ENCODE results near the gene DUSP21.
"Not testable (repeated sequence)": the region's sequence is repeated elsewhere in the genome, so short reads cannot be mapped to it uniquely, and the experiment has no call there.

DUSP21 gene

DNA sequence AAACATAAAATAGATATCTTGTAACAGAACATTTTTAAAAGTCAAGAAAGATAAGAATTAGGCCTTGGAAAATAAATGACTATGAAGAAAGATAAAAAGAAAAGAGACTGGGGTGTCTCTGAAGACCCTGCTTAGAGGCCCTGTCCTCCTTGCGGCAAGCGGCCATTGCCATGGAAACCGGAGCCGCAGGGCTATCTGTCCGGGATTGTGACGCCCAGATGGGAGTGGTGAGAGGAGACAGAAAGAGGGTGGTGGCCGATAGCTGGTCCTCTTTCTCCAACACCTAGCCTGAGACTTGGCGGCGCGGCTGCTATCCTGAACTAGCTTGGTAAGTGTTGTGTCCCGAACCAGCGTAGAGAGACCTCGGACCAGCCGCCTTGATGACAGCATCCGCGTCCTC lies at the start of gene DUSP21:
TSS of gene DUSP21 (plus strand) at position 269 of the 400 bp plus-strand sequence. CDS start at position 381, 112 bp downstream.
- TF ChIP-seq, protein P1, sequence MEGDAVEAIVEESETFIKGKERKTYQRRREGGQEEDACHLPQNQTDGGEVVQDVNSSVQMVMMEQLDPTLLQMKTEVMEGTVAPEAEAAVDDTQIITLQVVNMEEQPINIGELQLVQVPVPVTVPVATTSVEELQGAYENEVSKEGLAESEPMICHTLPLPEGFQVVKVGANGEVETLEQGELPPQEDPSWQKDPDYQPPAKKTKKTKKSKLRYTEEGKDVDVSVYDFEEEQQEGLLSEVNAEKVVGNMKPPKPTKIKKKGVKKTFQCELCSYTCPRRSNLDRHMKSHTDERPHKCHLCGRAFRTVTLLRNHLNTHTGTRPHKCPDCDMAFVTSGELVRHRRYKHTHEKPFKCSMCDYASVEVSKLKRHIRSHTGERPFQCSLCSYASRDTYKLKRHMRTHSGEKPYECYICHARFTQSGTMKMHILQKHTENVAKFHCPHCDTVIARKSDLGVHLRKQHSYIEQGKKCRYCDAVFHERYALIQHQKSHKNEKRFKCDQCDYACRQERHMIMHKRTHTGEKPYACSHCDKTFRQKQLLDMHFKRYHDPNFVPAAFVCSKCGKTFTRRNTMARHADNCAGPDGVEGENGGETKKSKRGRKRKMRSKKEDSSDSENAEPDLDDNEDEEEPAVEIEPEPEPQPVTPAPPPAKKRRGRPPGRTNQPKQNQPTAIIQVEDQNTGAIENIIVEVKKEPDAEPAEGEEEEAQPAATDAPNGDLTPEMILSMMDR (IDR thresholded peaks at IDR 0.05; ENCODE audit: control insufficient read depth, extremely low read depth, insufficient read depth), result no peak
- DNase-seq (ENCODE audit: low read depth), result no peak
- H3K4me3 ChIP-seq (ENCODE audit: low read depth, low read length), result no peak within 1 kb of the TSS

DNA sequence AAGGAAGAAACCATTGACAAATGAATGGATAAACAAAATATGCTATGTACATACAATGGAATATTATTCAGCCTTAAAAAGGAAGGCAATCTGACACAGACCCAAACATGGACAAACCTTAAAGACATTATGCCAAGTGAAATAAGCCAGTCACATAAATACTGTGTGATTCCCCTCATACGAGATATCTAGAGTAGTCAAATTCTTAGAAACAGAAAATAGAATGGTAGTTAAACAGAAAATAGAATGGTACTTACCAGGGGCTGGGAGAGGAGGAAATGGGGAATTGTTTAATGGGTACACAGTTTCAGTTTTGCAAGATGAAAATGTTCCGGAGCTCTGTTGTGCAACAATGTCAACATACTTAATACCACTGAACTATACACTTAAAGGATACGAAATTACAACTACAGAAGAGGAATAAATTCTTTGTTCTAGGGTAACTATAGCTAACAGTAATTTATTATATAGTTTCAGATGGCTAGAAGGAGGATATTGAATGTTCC lies 47.8 kb upstream of the DUSP21 start:
- DNase-seq (ENCODE audit: low read depth), result no peak
- H3K4me3 ChIP-seq (ENCODE audit: low read depth, low read length), result no peak overlapping the region
- TF ChIP-seq, protein P1 (IDR thresholded peaks at IDR 0.05; ENCODE audit: control insufficient read depth, extremely low read depth, insufficient read depth), result no peak

DNA sequence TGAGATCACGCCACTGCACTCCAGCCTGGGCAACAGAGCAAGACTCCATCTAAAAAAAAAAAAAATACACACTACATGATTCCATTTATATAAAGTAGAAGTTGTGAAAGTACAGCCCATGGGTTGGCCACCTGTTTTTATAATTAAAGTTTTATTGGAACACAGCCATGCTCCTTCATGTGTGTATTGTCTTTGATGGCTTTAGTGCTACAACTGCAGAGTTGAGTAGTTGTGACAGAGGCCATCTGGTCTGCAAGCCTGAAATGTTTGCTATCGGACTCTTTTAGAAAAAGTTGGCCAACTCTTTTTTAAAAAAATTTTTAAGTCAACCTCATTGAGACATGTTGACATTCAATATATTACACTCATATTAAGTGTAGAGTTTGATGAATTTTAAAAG lies 41.2 kb upstream of the DUSP21 start:
- TF ChIP-seq, protein P1 (IDR thresholded peaks at IDR 0.05; ENCODE audit: control insufficient read depth, extremely low read depth, insufficient read depth), result no peak
- H3K4me3 ChIP-seq (ENCODE audit: low read depth, low read length), result no peak overlapping the region
- DNase-seq (ENCODE audit: low read depth), result no peak

DNA sequence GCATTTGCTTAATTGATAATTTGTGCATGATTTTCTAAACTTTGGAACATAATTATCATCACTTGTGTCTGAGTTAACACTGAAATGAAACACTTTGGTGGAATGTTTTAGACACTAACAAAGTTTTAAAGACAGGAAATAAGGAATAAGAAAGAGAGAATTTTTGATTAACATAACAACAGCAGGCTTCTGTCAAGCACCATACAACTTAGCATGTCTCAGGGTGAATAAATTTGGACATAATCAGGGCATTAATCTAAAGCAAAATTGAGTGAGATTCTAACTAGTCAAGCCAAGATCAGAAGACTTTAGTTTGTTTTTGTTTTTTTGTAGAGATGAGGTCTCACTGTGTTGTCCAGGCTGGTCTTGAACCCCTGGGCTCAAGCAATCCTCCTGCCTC lies 28.1 kb upstream of the DUSP21 start:
- no peak for DNase-seq (ENCODE audit: low read depth)
- TF ChIP-seq, protein P1 (IDR thresholded peaks at IDR 0.05; ENCODE audit: control insufficient read depth, extremely low read depth, insufficient read depth), result no peak
- no peak overlapping the region for H3K4me3 ChIP-seq (ENCODE audit: low read depth, low read length)

DNA sequence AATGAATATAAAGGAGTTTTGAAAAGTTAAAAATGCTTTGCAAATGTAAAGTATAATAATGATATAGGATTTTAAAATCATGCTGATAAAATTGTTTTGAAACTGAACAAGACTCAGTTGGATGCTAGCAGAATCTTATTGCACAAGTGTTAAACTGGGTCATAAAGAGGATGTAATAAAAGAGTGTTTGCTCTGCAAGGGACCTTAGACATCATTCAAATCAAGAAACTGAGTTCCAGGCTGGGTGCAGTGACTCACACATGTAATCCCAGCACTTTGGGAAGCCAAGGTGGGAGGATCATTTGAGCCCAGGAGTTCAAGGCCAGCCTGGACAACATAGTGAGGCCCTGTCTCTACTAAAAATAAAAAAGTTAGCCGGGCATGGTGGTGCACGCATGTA lies 27.5 kb upstream of the DUSP21 start:
- no peak for DNase-seq (ENCODE audit: low read depth)
- no peak overlapping the region for H3K4me3 ChIP-seq (ENCODE audit: low read depth, low read length)
- TF ChIP-seq, protein P1 (IDR thresholded peaks at IDR 0.05; ENCODE audit: control insufficient read depth, extremely low read depth, insufficient read depth), result no peak

DNA sequence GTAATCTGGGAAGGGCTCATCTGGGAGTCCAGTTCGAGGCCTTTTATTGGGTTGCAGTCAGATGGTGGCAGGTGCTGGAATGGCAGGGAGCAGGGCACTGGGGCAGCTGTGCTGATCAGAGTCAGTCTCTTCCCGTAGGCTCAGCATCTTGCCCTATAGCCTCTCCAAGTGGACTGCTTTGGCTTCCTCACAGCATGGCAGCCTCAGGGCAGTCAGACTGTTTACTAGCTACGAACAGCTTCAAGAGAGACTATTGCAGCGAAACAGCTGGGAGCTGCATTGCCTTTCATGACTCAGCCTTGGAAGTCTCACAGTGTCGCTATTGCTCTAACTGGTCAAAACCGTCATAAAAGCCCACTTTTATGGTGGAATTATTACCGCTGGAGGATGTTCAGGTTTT lies 26.8 kb upstream of the DUSP21 start:
- no peak for DNase-seq (ENCODE audit: low read depth)
- no peak overlapping the region for H3K4me3 ChIP-seq (ENCODE audit: low read depth, low read length)
- TF ChIP-seq, protein P1 (IDR thresholded peaks at IDR 0.05; ENCODE audit: control insufficient read depth, extremely low read depth, insufficient read depth), result no peak

DNA sequence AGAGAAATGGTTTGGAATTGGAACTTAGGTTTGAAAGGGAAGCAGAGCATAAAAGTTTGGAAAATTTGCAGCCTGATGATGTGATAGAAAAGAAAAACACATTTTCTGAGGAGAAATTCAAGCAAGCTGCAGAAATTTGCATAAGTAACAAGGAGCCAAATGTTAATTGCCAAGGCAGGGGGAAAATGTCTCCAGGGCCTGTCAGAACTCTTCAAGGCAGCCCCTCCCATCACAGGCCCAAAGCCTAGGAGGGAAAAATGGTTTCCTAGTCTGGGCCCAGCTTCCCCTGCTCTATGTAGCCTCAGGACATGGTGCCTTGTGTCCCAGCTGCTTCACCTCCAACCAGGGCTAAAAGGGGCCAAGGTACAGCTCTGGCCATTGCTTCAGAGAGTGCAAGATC lies 21.2 kb upstream of the DUSP21 start:
- DNase-seq (ENCODE audit: low read depth), result no peak
- TF ChIP-seq, protein P1 (IDR thresholded peaks at IDR 0.05; ENCODE audit: control insufficient read depth, extremely low read depth, insufficient read depth), result no peak
- H3K4me3 ChIP-seq (ENCODE audit: low read depth, low read length), result no peak overlapping the region

DNA sequence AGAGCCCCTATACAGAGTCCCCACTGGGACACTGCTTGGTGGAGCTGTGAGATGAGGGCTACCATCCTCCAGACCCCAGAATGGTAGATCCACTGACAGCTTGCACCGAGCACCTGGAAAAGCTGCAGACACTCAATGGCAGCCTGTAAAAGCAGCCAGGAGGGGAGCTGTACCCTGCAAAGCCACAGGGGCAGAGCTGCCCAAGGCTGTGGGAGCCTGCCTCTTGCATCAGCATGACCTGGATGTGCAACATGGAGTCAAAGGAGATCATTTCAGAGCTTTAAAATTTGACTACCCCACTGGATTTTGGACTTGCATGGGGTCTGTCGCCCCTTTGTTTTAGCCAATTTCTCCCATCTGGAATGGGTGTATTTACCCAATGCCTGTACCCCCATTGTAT lies 20.6 kb upstream of the DUSP21 start:
- not testable (repeated sequence) for H3K4me3 ChIP-seq (ENCODE audit: low read depth, low read length); DNase-seq (ENCODE audit: low read depth)
